ENCODE measurements around the gene CIDEC. TPM values are rescaled to one million over a fixed set of nuclear protein-coding genes. Genes with fewer than 3 reads are reported as not detected.

Gene CIDEC
- total and polyA plus RNA-seq, 9 of the 15 experiments (the other 6 are each of a cell fraction or from before 2014, with no cell fraction given), result not detected

GRCh38 chr3:9862391-9863057 is 17.5 kb downstream of the CIDEC start (continued):
- TF ChIP-seq DEAF1 (CRISPR knock-in tag; IDR thresholded peaks at IDR 0.05), result peak; percentile 75
- no peak for TF ChIP-seq TFE3 (CRISPR knock-in tag; IDR thresholded peaks at IDR 0.05)
- TF ChIP-seq BHLHE40 (IDR thresholded peaks at IDR 0.05; ENCODE audit: low read length), result peak; percentile 49; the same call in 1 of the 2 replicates
- no peak for TF ChIP-seq NFATC3 (IDR thresholded peaks at IDR 0.05)
- no peak for TF ChIP-seq NFIX (CRISPR knock-in tag; IDR thresholded peaks at IDR 0.05; ENCODE audit: low read depth)
- 0 out of 4 replicates have a peak, but pooled peaks of 1 of the 2 experiments have one; percentile 17 for TF ChIP-seq MLX (CRISPR knock-in tag; conservative IDR thresholded peaks at IDR 0.05)
- TF ChIP-seq RHOXF2B (CRISPR knock-in tag; conservative IDR thresholded peaks at IDR 0.05), result no peak
- TF ChIP-seq ZNF609 (CRISPR knock-in tag; IDR thresholded peaks at IDR 0.05; ENCODE audit: borderline replicate concordance), result no peak
- TF ChIP-seq NFXL1 (CRISPR knock-in tag; IDR thresholded peaks at IDR 0.05), result no peak
- TF ChIP-seq SFPQ (IDR thresholded peaks at IDR 0.05; ENCODE audit: low read depth, low read length), result no peak
- TF ChIP-seq EWSR1 (IDR thresholded peaks at IDR 0.05; ENCODE audit: borderline replicate concordance, low read depth, partially characterized antibody), result no peak
- peak; percentile 46; the same call in 1 of the 2 replicates for TF ChIP-seq BCOR (IDR thresholded peaks at IDR 0.05)
- TF ChIP-seq ZNF232 (CRISPR knock-in tag; IDR thresholded peaks at IDR 0.05), result no peak
- peak; percentile 25; the same call in 1 of the 2 replicates for TF ChIP-seq ATF4 (CRISPR knock-in tag; IDR thresholded peaks at IDR 0.05)
